Hepatocyte (in vitro differentiated cells): ENCODE measurements around the gene CYS1.

ENCODE experiments used
- CTCF ChIP-seq: fragments of 200-600 bp; sonication (generic); IDR thresholded peaks from 2 replicates; pipeline ENCODE4 v1.5.1; 2016; ENCODE audit warnings: antibody characterized with exemption, mild to moderate bottlenecking; ENCODE audit not compliant: poor library complexity
- EZH2 ChIP-seq: fragments of 200-600 bp; sonication (generic); IDR thresholded peaks from 2 replicates; pipeline ENCODE4 v1.6.1; 2016; ENCODE audit warnings: antibody characterized with exemption, mild to moderate bottlenecking, borderline replicate concordance
- EZH2phosphoT487 ChIP-seq: fragments of 200-600 bp; sonication (generic); IDR thresholded peaks from one replicate; pipeline ENCODE4 v1.6.1; 2018; ENCODE audit warnings: antibody characterized with exemption, mild to moderate bottlenecking, low read depth, moderate library complexity; ENCODE audit not compliant: unreplicated experiment, severe bottlenecking

- TF ChIP-seq CTCF (no peak), EZH2 (no peak), EZH2phosphoT487 (no peak)
These were observed 45.8 kb upstream of the CYS1 start for GRCh38 chr2:10125842-10126631.
